Measurements from ENCODE around the gene PFDN6. TPM values are rescaled to one million over a fixed set of nuclear protein-coding genes. Genes with fewer than 3 reads are reported as not detected.
A peak's percentile ranks its signal among the peaks of the same experiment; 100 is the strongest.

PFDN6 gene
- total and polyA plus RNA-seq, 2 of the 13 experiments (the other 11 are each of a cell fraction or from before 2014, with no cell fraction given): 75.5 to 87.0 TPM

- DNase-seq (ENCODE audit: low spot score): no peak
- no peak overlapping the region for H2AFZ ChIP-seq (ENCODE audit: low read length)
- peaks cover 16 to 42% of the 10 kb centered on the region in 2 experiments for H3K36me3 ChIP-seq (replicated peaks in 1 of 2; ENCODE audit: control insufficient read depth in 1 of 2, insufficient read depth in 2 of 2, low read length in 2 of 2)
- peak overlapping the region; percentile 56 for H3K27ac ChIP-seq (ENCODE audit: extremely low read length, insufficient read depth, low read length)
- peaks cover 22% of the 10 kb centered on the region for H3K4me1 ChIP-seq (ENCODE audit: insufficient read depth, low read length)
- H3K4me3 ChIP-seq (replicated peaks in 1 of 3; ENCODE audit: insufficient read depth in 1 of 3, low read depth in 2 of 3, low read length in 3 of 3): peak overlapping the region; percentile 73 to 96 (median 94)
- H3K4me2 ChIP-seq (ENCODE audit: low read depth, low read length): peak overlapping the region; percentile 99
- CTCF ChIA-PET (ENCODE audit: low intra/inter-chr PET ratio, low total read pairs): interaction anchor here (1.2 to 1.4 kb wide), 2 partner anchors 8 to 10 kb away, joined by 3 read pairs; no protein-coding TSS in a partner anchor
- H3K79me2 ChIP-seq (ENCODE audit: insufficient read depth, low read length): peaks cover 27% of the 10 kb centered on the region
- no peaks in the 10 kb centered on the region for H4K20me1 ChIP-seq (ENCODE audit: insufficient read depth, low read length)
- no peak for FAIRE-seq
- ATAC-seq: peak; percentile 36
- intact Hi-C loops (cut with micrococcal nuclease; ENCODE audit: unreplicated experiment): loop anchor here (1.0 kb wide), 1 partner anchor 8 kb away; the partner anchor contains the start of gene RGL2
- in situ Hi-C loops (cut with HindIII; ENCODE audit: extremely low pct_ligation_motif_present, low pct_unique_long_range_greater_than_20kb): loop anchor here (25.0 kb wide), 1 partner anchor 122 kb away; the partner anchor contains the start of genes CUTA, PHF1 and SYNGAP1
- POLR2A ChIA-PET: interaction anchor here (0.7 to 3.4 kb wide), 16 partner anchors 8 to 318 kb away, joined by 3 to 41 read pairs (median 8); partner anchors contain the start of genes B3GALT4, CUTA, HSD17B8 and PHF1
- no peaks in the 10 kb centered on the region; a peak in 1 of 5 replicates for H3K27me3 ChIP-seq (ENCODE audit: control insufficient read depth in 1 of 2, insufficient read depth in 2 of 2, low read length in 2 of 2)
- peak overlapping the region; percentile 92 for H3K9ac ChIP-seq (ENCODE audit: insufficient read depth, low read depth, low read length)
- no peaks in the 10 kb centered on the region for H3K9me3 ChIP-seq (ENCODE audit: low read length)
- TSS peak; percentile 89 for BruUV-seq (replicated peaks)
- 1% methylated on average over 14 of the region's 14 CpGs for WGBS (ENCODE audit: low lambda C conversion rate)
- TF ChIP-seq CAMTA2 (CRISPR knock-in tag; IDR thresholded peaks at IDR 0.05; ENCODE audit: borderline replicate concordance): 0 out of 2 replicates have a peak, but pooled peaks have one; percentile 82
- peak; percentile 82; the same call in 1 of the 2 replicates for TF ChIP-seq ZNF737 (CRISPR knock-in tag; IDR thresholded peaks at IDR 0.05; ENCODE audit: borderline replicate concordance)
- TF ChIP-seq KMT2A (CRISPR knock-in tag; IDR thresholded peaks at IDR 0.05): 0 out of 2 replicates have a peak, but pooled peaks have one; percentile 6
- TF ChIP-seq ZNF292 (CRISPR knock-in tag; IDR thresholded peaks at IDR 0.05; ENCODE audit: borderline replicate concordance, low read depth): no peak
- no peak for TF ChIP-seq HINFP (CRISPR knock-in tag; IDR thresholded peaks at IDR 0.05; ENCODE audit: low read depth)
- 0 out of 2 replicates have a peak, but pooled peaks have one; percentile 52 for TF ChIP-seq ZNF660 (CRISPR knock-in tag; IDR thresholded peaks at IDR 0.05; ENCODE audit: borderline replicate concordance, low read depth)
- no peak; the same call in 1 of the 2 replicates for TF ChIP-seq NCOA2 (CRISPR knock-in tag; IDR thresholded peaks at IDR 0.05)
- peak; percentile 58; the same call in 1 of the 2 replicates for TF ChIP-seq ZNF619 (CRISPR knock-in tag; IDR thresholded peaks at IDR 0.05)
- 0 out of 2 replicates have a peak, but pooled peaks have one; percentile 2 for TF ChIP-seq ZNF704 (CRISPR knock-in tag; IDR thresholded peaks at IDR 0.05; ENCODE audit: borderline replicate concordance)
- TF ChIP-seq ZBTB49 (CRISPR knock-in tag; IDR thresholded peaks at IDR 0.05; ENCODE audit: borderline replicate concordance): 0 out of 2 replicates have a peak, but pooled peaks have one; percentile 46
- 0 out of 2 replicates have a peak, but pooled peaks have one; percentile 31 for TF ChIP-seq ATF7-NPFF (CRISPR knock-in tag; IDR thresholded peaks at IDR 0.05; ENCODE audit: low read depth)
- TF ChIP-seq HMGXB4 (CRISPR knock-in tag; IDR thresholded peaks at IDR 0.05; ENCODE audit: borderline replicate concordance in 1 of 2, low read depth in 1 of 2): peak in 1 of 2 experiments; percentile 18; a peak in 1 of 4 replicates
- 0 out of 2 replicates have a peak, but pooled peaks have one; percentile 70 for TF ChIP-seq ZNF430 (CRISPR knock-in tag; IDR thresholded peaks at IDR 0.05)
- TF ChIP-seq SMAD9 (CRISPR knock-in tag; IDR thresholded peaks at IDR 0.05): no peak
- TF ChIP-seq ZNF781 (CRISPR knock-in tag; IDR thresholded peaks at IDR 0.05; ENCODE audit: borderline replicate concordance, not compliant biosample characterization): peak; percentile 38
These were observed 449 bp downstream of the PFDN6 start for GRCh38 chr6:33289784-33290315.
